ENCODE measurements around the gene SNX22.

The SNX22 gene

DNA sequence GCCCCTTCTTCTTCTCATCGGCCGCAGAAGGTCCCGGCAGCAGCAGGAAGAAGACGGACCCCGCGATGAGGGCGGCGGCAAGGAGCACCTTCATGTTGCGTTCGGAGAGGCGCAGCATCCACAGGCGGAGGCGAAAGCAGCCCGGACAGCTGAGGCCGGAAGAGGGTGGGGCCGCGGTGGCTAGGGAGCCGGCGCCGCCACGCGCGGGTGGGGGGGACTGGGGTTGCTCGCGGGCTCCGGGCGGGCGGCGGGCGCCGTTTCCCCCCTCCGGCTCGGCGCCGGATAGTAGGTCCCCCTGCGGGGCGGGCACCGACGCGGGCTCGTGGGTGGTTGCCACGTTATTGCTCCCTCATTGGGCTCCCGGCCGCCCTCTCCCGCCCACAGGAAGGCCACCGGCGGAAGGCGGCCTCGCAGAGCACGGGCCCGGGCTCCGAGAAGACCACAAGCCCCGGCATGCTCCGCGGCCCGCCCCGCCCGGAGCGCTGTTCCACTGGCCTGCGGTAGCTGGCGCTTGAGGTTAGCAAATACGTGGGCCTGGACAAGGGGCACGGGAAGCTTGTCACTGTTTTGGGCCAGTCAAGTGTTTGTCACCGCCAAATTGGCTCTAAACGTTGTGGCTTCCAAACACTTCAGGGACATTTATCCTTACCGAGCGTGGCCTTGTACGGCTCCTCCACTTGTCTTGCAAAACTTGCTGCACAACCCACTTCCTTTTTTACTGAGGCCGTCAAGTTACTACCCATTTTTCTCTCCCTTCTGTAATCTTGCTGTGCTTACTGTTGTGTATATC is 11.5 kb downstream of the SNX22 start, which contains the start of gene PPIB:
Gene PPIB, minus strand, starts transcription at position 154 of the 790 bp plus-strand sequence. Its CDS starts 36 bp downstream, at position 118.
- Histone ChIP-seq H3K9ac (ENCODE audit: low read length) (peak within 1 kb of the TSS; percentile 77), H3K4me1 (ENCODE audit: control insufficient read depth, insufficient read depth, low read length) (peaks cover 31% of the 10 kb centered on the region), H3K27me3 (ENCODE audit: control insufficient read depth, insufficient read depth, low read length) (no peaks in the 10 kb centered on the region), H3K36me3 (ENCODE audit: control insufficient read depth, insufficient read depth, low read length) (peaks cover 17% of the 10 kb centered on the region), H3K9me3 (ENCODE audit: control insufficient read depth, low read length) (no peaks in the 10 kb centered on the region), H3K4me3 (ENCODE audit: low read length) (peak within 1 kb of the TSS; percentile 58)

- Histone ChIP-seq H3K9ac (ENCODE audit: low read length) (peak overlapping the region; percentile 63), H3K9me3 (ENCODE audit: control insufficient read depth, low read length) (no peaks in the 10 kb centered on the region), H3K36me3 (ENCODE audit: control insufficient read depth, insufficient read depth, low read length) (peaks cover 9% of the 10 kb centered on the region), H3K4me1 (ENCODE audit: control insufficient read depth, insufficient read depth, low read length) (peaks cover 31% of the 10 kb centered on the region), H3K27me3 (ENCODE audit: control insufficient read depth, insufficient read depth, low read length) (no peaks in the 10 kb centered on the region), H3K4me3 (ENCODE audit: low read length) (peak overlapping the region; percentile 53)
Measured at GRCh38 chr15:64163659-64164362, 12.3 kb downstream of the SNX22 start.

GRCh38 chr15:64164436-64164835 is 12.9 kb downstream of the SNX22 start:
- H3K27me3 ChIP-seq (ENCODE audit: control insufficient read depth, insufficient read depth, low read length), result no peaks in the 10 kb centered on the region

DNA sequence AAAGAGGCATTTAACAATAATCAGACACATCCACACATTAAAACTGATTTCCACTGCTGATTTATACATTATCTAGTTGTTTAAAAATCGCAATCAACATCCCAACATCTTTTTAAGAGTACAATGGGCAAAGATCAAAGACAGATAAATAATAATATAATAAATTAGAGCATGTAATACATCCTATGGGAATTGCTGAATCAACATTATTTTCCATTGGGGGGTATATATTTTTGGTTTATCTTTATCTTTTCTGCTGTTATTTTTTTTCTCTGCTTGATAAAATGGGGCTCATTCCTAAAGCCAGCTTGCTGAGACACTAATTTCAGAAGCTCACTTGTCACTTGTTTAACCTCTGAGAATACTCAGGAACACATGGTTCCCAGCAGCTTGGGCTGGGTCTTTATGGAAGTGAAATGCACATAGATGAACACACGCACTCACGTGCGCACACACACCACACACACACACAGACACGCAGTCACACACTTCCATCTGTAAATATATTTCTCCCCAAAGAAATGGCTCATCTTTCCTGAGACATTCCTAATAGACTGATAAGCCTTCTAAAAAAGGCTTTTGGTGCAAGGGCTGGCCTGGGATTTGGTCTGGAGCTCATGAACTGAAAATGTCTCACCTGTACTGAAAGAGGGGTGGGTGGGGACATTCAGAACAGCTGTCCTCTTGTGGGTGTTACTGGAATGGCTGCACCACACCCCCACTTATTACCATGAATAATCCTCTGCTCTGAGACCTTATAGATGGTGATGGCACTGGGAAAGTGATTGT is 14.8 kb downstream of the SNX22 start:
- Histone ChIP-seq H3K9me3 (ENCODE audit: control insufficient read depth, low read length) (no peaks in the 10 kb centered on the region), H3K9ac (ENCODE audit: low read length) (no peak overlapping the region), H3K36me3 (ENCODE audit: control insufficient read depth, insufficient read depth, low read length) (peaks cover 3% of the 10 kb centered on the region), H3K27me3 (ENCODE audit: control insufficient read depth, insufficient read depth, low read length) (no peaks in the 10 kb centered on the region), H3K4me3 (ENCODE audit: low read length) (no peak overlapping the region), H3K4me1 (ENCODE audit: control insufficient read depth, insufficient read depth, low read length) (peaks cover 23% of the 10 kb centered on the region)

More at GRCh38 chr15:64164436-64164835, 12.9 kb downstream of the SNX22 start:
- Histone ChIP-seq H3K9ac (ENCODE audit: low read length) (no peak overlapping the region), H3K9me3 (ENCODE audit: control insufficient read depth, low read length) (no peaks in the 10 kb centered on the region), H3K36me3 (ENCODE audit: control insufficient read depth, insufficient read depth, low read length) (peaks cover 9% of the 10 kb centered on the region), H3K4me3 (ENCODE audit: low read length) (no peak overlapping the region), H3K4me1 (ENCODE audit: control insufficient read depth, insufficient read depth, low read length) (peaks cover 31% of the 10 kb centered on the region)

DNA sequence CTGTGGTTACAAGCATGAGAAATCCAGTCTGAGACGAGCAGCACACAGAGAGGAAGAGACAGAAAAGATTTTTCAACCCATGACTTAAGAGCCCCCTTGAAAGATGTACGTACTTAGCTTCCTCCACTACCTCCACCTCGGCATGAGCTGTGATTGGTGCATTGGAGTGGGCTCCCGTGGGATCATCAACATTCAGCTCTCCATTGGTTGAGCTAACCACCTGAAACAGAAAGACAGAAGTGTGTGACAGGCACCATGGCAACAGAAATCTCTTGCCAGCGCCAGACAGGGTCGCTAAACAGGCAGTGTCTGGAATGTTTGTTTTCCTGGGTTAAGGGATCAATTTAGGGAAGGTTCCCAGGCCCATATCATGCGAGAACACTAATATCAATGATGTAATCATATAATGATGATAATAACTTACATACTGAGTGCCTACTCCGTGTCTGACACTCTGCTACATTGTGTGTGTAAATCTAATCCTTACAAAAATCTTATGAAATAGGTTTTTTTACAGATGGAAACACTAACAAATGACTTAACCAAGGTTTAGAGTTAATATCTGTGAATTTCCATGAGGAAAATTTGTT is 28.8 kb downstream of the SNX22 start:
- no peaks in the 10 kb centered on the region for H3K27me3 ChIP-seq (ENCODE audit: control insufficient read depth, insufficient read depth, low read length)
- no peaks in the 10 kb centered on the region for H3K4me1 ChIP-seq (ENCODE audit: control insufficient read depth, insufficient read depth, low read length)
- no peak overlapping the region for H3K9ac ChIP-seq (ENCODE audit: low read length)
- H3K9me3 ChIP-seq (ENCODE audit: control insufficient read depth, low read length), result no peaks in the 10 kb centered on the region
- peaks cover 4% of the 10 kb centered on the region for H3K36me3 ChIP-seq (ENCODE audit: control insufficient read depth, insufficient read depth, low read length)
- H3K4me3 ChIP-seq (ENCODE audit: low read length), result no peak overlapping the region

DNA sequence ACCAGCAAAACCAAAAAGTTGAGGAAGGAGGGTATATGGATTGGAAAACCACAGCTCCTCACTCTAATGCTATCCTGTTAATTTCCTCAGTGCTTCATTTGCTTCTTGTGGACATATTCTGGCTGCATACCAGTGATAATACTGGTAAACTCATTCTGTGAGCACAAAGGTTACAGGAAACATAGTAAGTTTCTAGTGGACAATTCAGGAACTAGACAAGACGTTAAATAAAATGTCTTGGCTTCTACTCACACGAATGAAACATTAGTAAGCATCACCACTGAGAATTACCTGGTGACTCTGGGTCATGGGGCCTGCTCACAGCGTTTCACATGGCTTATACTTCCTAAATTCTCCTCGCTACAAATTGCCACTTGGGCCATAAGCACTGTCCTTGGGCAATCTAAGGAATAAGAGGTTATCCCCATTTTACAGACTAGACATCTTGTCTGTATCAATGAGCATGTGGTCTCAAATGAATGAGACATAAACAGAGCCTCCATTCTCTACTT is 31.4 kb downstream of the SNX22 start:
- Histone ChIP-seq H3K36me3 (ENCODE audit: control insufficient read depth, insufficient read depth, low read length) (peaks cover 6% of the 10 kb centered on the region), H3K9me3 (ENCODE audit: control insufficient read depth, low read length) (no peaks in the 10 kb centered on the region), H3K27me3 (ENCODE audit: control insufficient read depth, insufficient read depth, low read length) (no peaks in the 10 kb centered on the region), H3K9ac (ENCODE audit: low read length) (no peak overlapping the region), H3K4me1 (ENCODE audit: control insufficient read depth, insufficient read depth, low read length) (no peaks in the 10 kb centered on the region), H3K4me3 (ENCODE audit: low read length) (no peak overlapping the region)

DNA sequence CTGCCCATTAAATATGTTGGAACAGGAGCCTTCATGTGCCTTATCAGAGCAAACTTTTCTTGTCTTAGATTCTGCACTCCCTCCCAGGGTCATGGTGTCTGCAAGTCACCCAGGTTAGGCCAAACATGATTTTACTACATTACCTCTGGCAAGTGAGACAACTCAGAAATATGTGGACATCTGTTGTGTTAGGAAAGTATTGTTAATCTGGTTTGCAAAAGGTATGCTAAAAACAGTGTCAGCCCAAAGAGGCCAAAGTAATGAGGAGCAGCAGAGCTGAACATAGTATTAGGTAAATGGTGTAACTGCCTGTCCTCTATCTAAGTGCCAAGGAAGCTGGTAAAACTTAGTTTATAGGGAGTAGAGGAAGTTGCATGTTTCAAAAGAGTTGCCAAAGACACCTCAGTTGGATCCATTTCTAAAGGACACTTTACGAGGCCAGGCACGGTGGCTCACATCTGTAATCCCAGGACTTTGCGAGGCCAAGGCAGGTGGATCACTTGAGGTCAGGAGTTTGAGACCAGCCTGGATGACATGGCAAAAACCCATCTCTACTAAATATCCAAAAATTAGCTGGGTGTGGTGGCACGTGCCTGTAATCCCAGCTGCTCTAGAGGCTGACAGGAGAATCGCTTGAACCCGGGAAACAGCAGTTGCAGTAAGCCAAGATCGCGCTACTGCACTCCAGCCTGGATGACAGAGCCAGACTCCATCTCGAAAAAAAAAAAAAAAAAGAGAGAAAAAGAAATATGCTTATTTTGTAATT is 33.8 kb downstream of the SNX22 start:
- H3K27me3 ChIP-seq (ENCODE audit: control insufficient read depth, insufficient read depth, low read length), result no peaks in the 10 kb centered on the region
- no peaks in the 10 kb centered on the region for H3K9me3 ChIP-seq (ENCODE audit: control insufficient read depth, low read length)
- no peaks in the 10 kb centered on the region for H3K4me1 ChIP-seq (ENCODE audit: control insufficient read depth, insufficient read depth, low read length)
- H3K9ac ChIP-seq (ENCODE audit: low read length), result no peak overlapping the region
- peaks cover 6% of the 10 kb centered on the region for H3K36me3 ChIP-seq (ENCODE audit: control insufficient read depth, insufficient read depth, low read length)
- H3K4me3 ChIP-seq (ENCODE audit: low read length), result no peak overlapping the region

GRCh38 chr15:64187396-64188191 is 36.1 kb downstream of the SNX22 start:
- Histone ChIP-seq H3K27me3 (ENCODE audit: control insufficient read depth, insufficient read depth, low read length) (no peaks in the 10 kb centered on the region), H3K36me3 (ENCODE audit: control insufficient read depth, insufficient read depth, low read length) (peaks cover 6% of the 10 kb centered on the region), H3K4me1 (ENCODE audit: control insufficient read depth, insufficient read depth, low read length) (no peaks in the 10 kb centered on the region), H3K4me3 (ENCODE audit: low read length) (no peak overlapping the region), H3K9ac (ENCODE audit: low read length) (no peak overlapping the region), H3K9me3 (ENCODE audit: control insufficient read depth, low read length) (no peaks in the 10 kb centered on the region)

- Histone ChIP-seq H3K36me3 (ENCODE audit: control insufficient read depth, insufficient read depth, low read length) (no peaks in the 10 kb centered on the region), H3K4me3 (ENCODE audit: low read length) (no peak overlapping the region), H3K9me3 (ENCODE audit: control insufficient read depth, low read length) (no peaks in the 10 kb centered on the region), H3K9ac (ENCODE audit: low read length) (no peak overlapping the region), H3K27me3 (ENCODE audit: control insufficient read depth, insufficient read depth, low read length) (no peaks in the 10 kb centered on the region), H3K4me1 (ENCODE audit: control insufficient read depth, insufficient read depth, low read length) (no peaks in the 10 kb centered on the region)
Measured at GRCh38 chr15:64191971-64192830, 40.7 kb downstream of the SNX22 start.

GRCh38 chr15:64193971-64194370 is 42.4 kb downstream of the SNX22 start:
- H3K36me3 ChIP-seq (ENCODE audit: control insufficient read depth, insufficient read depth, low read length), result no peaks in the 10 kb centered on the region
- no peaks in the 10 kb centered on the region for H3K9me3 ChIP-seq (ENCODE audit: control insufficient read depth, low read length)
- no peaks in the 10 kb centered on the region for H3K4me1 ChIP-seq (ENCODE audit: control insufficient read depth, insufficient read depth, low read length)
- H3K4me3 ChIP-seq (ENCODE audit: low read length), result no peak overlapping the region
- H3K27me3 ChIP-seq (ENCODE audit: control insufficient read depth, insufficient read depth, low read length), result no peaks in the 10 kb centered on the region
- H3K9ac ChIP-seq (ENCODE audit: low read length), result no peak overlapping the region

All from mucosa of stomach (tissue), 1 donor.